NT2/D1 (cell line): Measurements from ENCODE around the gene PCDHA7.
A peak's percentile ranks its signal among the peaks of the same experiment; 100 is the strongest.
"Not testable (repeated sequence)": the region's sequence is repeated elsewhere in the genome, so short reads cannot be mapped to it uniquely, and the experiment has no call there.

Source experiments
- DNase-seq: peaks from one replicate; pipeline ENCODE4 v3.0.0-alpha.2; 2011; ENCODE audit warnings: low read depth, low spot score
- H3K27me3 ChIP-seq: 2 replicates; pipeline ENCODE4 v1.6.0; 2011; ENCODE audit warnings: mild to moderate bottlenecking; ENCODE audit not compliant: insufficient read length, insufficient read depth
- H3K36me3 ChIP-seq: 2 replicates; pipeline ENCODE4 v1.6.1; 2011; ENCODE audit warnings: mild to moderate bottlenecking, low read length, mixed read lengths; ENCODE audit not compliant: insufficient read depth, insufficient read length
- H3K4me1 ChIP-seq: 2 replicates; pipeline ENCODE4 v1.5.1; 2011; ENCODE audit not compliant: insufficient read depth, insufficient read length
- H3K4me3 ChIP-seq: 2 replicates; pipeline ENCODE4 v1.5.1; 2011; ENCODE audit warnings: low read depth; ENCODE audit not compliant: insufficient read length
- H3K9ac ChIP-seq: 2 replicates; pipeline ENCODE4 v1.6.0; 2011; ENCODE audit warnings: low read depth; ENCODE audit not compliant: insufficient read length
- H3K9me3 ChIP-seq: 2 replicates; pipeline ENCODE4 v1.5.1; 2011; ENCODE audit warnings: mild to moderate bottlenecking, low read length; ENCODE audit not compliant: insufficient read depth
- SUZ12 ChIP-seq: IDR thresholded peaks from 2 replicates; pipeline ENCODE4 v1.6.1; 2011; ENCODE audit not compliant: insufficient read length, insufficient read depth; ENCODE audit errors: extremely low read depth
- YY1 ChIP-seq: IDR thresholded peaks from 2 replicates; pipeline ENCODE4 v1.6.1; 2011; ENCODE audit not compliant: insufficient read length, insufficient read depth
- ZNF274 ChIP-seq: IDR thresholded peaks from 2 replicates; pipeline ENCODE4 v1.6.1; 2011; ENCODE audit warnings: mild to moderate bottlenecking, low read depth, low read length

The PCDHA7 gene

GRCh38 chr5:140870221-140871201, 36.4 kb downstream of the PCDHA7 start:
- Histone ChIP-seq H3K9ac (no peak overlapping the region), H3K4me1 (no peaks in the 10 kb centered on the region), H3K36me3 (peaks cover 14% of the 10 kb centered on the region), H3K27me3 (no peaks in the 10 kb centered on the region), H3K9me3 (peaks cover 17% of the 10 kb centered on the region; the same call in 1 of the 2 replicates), H3K4me3 (no peak overlapping the region)
- DNase-seq, result no peak
- no peak for TF ChIP-seq SUZ12
- TF ChIP-seq ZNF274, result no peak

GRCh38 chr5:140875085-140876065, 41.3 kb downstream of the PCDHA7 start, which contains the start of gene PCDHA12:
TSS of gene PCDHA12 (plus strand) at chr5:140875308. CDS start at chr5:140875473, 165 bp downstream.
- Histone ChIP-seq H3K36me3 (peaks cover 15% of the 10 kb centered on the region), H3K27me3 (no peaks in the 10 kb centered on the region), H3K4me3 (peak within 1 kb of the TSS; percentile 42), H3K4me1 (no peaks in the 10 kb centered on the region), H3K9me3 (peaks cover 12% of the 10 kb centered on the region; the same call in 1 of the 2 replicates), H3K9ac (peak within 1 kb of the TSS; percentile 10)
- DNase-seq, result no peak
- no peak for TF ChIP-seq SUZ12
- no peak for TF ChIP-seq ZNF274
- TF ChIP-seq YY1, result no peak

GRCh38 chr5:140876541-140877261, 42.6 kb downstream of the PCDHA7 start:
- H3K36me3 ChIP-seq, DNase-seq, H3K4me3 ChIP-seq, H3K4me1 ChIP-seq, H3K9ac ChIP-seq, H3K27me3 ChIP-seq, H3K9me3 ChIP-seq: not testable (repeated sequence)

- Histone ChIP-seq H3K9me3 (peaks cover 4% of the 10 kb centered on the region; the same call in 1 of the 2 replicates), H3K4me3 (no peak overlapping the region), H3K27me3 (no peaks in the 10 kb centered on the region), H3K4me1 (no peaks in the 10 kb centered on the region), H3K36me3 (peaks cover 10% of the 10 kb centered on the region), H3K9ac (no peak overlapping the region)
- no peak for DNase-seq
- TF ChIP-seq ZNF274, result no peak
- no peak for TF ChIP-seq SUZ12
Measured at GRCh38 chr5:140877262-140877581, 43.2 kb downstream of the PCDHA7 start.

GRCh38 chr5:140881889-140882590, 48.0 kb downstream of the PCDHA7 start, which contains the start of gene PCDHA13:
TSS of gene PCDHA13 (plus strand) at chr5:140882124. CDS start at chr5:140882269, 145 bp downstream.
- Histone ChIP-seq H3K36me3 (peaks cover 10% of the 10 kb centered on the region), H3K4me1 (no peaks in the 10 kb centered on the region), H3K27me3 (no peaks in the 10 kb centered on the region), H3K9ac (no peak within 1 kb of the TSS), H3K4me3 (peak within 1 kb of the TSS; percentile 40), H3K9me3 (peaks cover 9% of the 10 kb centered on the region; the same call in 1 of the 2 replicates)
- DNase-seq, result no peak
- no peak for TF ChIP-seq ZNF274
- no peak for TF ChIP-seq SUZ12
- TF ChIP-seq YY1, result no peak

- DNase-seq, result no peak
- peaks cover 5% of the 10 kb centered on the region for H3K36me3 ChIP-seq
Measured at GRCh38 chr5:140882591-140882899, 48.5 kb downstream of the PCDHA7 start.

More at GRCh38 chr5:140882591-140882899, 48.5 kb downstream of the PCDHA7 start:
- no peak overlapping the region for H3K9ac ChIP-seq
- H3K9me3 ChIP-seq, result peaks cover 9% of the 10 kb centered on the region; the same call in 1 of the 2 replicates
- peak overlapping the region; percentile 40 for H3K4me3 ChIP-seq
- H3K27me3 ChIP-seq, result no peaks in the 10 kb centered on the region
- no peak for TF ChIP-seq SUZ12
- TF ChIP-seq ZNF274, result no peak
- no peak for TF ChIP-seq YY1
- no peaks in the 10 kb centered on the region for H3K4me1 ChIP-seq
